ENCODE results near the gene RAPGEF2. TPM values are rescaled to one million over a fixed set of nuclear protein-coding genes. Genes with fewer than 3 reads are reported as not detected.
A peak's percentile ranks its signal among the peaks of the same experiment; 100 is the strongest.

RAPGEF2 gene
- total and polyA plus RNA-seq, 9 donors = 16.9 to 33.6 (median 22.7) TPM

DNA sequence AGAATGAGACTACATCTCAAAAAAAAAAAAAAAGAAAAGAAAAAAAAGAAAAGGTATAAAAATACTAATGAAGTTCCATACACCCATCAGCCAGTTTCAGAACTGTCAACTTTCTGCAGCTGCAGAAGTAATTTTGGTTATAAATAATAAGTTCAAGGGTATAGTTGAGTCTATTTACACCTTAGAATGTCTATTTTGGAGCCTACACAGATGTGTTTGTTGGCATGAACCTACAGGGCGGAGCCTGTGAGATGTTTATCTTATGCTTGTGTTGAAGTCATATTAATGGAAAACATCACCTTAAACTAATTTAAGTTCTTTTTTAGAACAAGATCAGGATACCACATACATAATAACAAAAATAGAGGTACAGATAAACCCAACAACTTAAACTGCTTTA, 85.8 kb downstream of the RAPGEF2 start:
- Histone ChIP-seq H3K27ac (ENCODE audit: low read length) (no peak overlapping the region), H3K4me1 (ENCODE audit: control insufficient read depth, insufficient read depth, low read length) (no peaks in the 10 kb centered on the region), H3K36me3 (ENCODE audit: control insufficient read depth, insufficient read depth, low read length) (no peaks in the 10 kb centered on the region), H3K27me3 (ENCODE audit: control insufficient read depth, insufficient read depth, low read length) (no peaks in the 10 kb centered on the region), H3K4me3 (ENCODE audit: low read length) (no peak overlapping the region), H3K9me3 (replicated peaks; ENCODE audit: control insufficient read depth, low read depth, low read length) (no peaks in the 10 kb centered on the region)
- DNase-seq = no peak
- no CpG with 5 or more reads among the region's 1 CpG for WGBS (ENCODE audit: insufficient coverage)

GRCh38 chr4:159190651-159191050, 87.8 kb downstream of the RAPGEF2 start:
- Histone ChIP-seq H3K27me3 (ENCODE audit: control insufficient read depth, insufficient read depth, low read length) (no peaks in the 10 kb centered on the region), H3K27ac (ENCODE audit: low read length) (no peak overlapping the region), H3K36me3 (ENCODE audit: control insufficient read depth, insufficient read depth, low read length) (no peaks in the 10 kb centered on the region), H3K4me1 (ENCODE audit: control insufficient read depth, insufficient read depth, low read length) (no peaks in the 10 kb centered on the region), H3K4me3 (ENCODE audit: low read length) (no peak overlapping the region), H3K9me3 (replicated peaks; ENCODE audit: control insufficient read depth, low read depth, low read length) (no peaks in the 10 kb centered on the region)
- WGBS (ENCODE audit: insufficient coverage) = 89% methylated on average over 1 of the region's 2 CpGs
- DNase-seq = no peak

DNA sequence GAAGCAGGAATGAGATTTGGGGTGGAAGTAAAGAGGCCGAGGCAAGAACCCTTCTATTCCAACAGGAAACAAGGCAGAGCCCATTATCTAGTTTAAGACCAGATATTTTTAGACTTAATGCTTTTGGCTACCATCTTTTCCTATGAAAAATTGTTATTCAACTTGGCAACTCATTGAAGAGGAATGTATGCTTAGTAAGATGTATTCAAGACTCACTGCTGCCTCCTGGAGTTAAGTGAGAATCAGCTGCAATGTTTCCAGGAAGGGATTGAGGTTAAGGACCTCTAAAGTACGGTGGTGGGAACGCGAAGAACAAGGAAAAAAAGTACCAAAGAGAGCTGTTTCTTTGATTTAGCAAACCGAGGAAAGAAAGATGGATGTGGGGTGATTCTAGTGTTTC, 89.1 kb downstream of the RAPGEF2 start:
- Histone ChIP-seq H3K27ac (ENCODE audit: low read length) (no peak overlapping the region), H3K27me3 (ENCODE audit: control insufficient read depth, insufficient read depth, low read length) (no peaks in the 10 kb centered on the region), H3K36me3 (ENCODE audit: control insufficient read depth, insufficient read depth, low read length) (no peaks in the 10 kb centered on the region), H3K4me1 (ENCODE audit: control insufficient read depth, insufficient read depth, low read length) (no peaks in the 10 kb centered on the region), H3K4me3 (ENCODE audit: low read length) (no peak overlapping the region), H3K9me3 (replicated peaks; ENCODE audit: control insufficient read depth, low read depth, low read length) (no peaks in the 10 kb centered on the region)
- WGBS (ENCODE audit: insufficient coverage) = 75% methylated on average over 4 of the region's 5 CpGs
- DNase-seq = no peak

DNA sequence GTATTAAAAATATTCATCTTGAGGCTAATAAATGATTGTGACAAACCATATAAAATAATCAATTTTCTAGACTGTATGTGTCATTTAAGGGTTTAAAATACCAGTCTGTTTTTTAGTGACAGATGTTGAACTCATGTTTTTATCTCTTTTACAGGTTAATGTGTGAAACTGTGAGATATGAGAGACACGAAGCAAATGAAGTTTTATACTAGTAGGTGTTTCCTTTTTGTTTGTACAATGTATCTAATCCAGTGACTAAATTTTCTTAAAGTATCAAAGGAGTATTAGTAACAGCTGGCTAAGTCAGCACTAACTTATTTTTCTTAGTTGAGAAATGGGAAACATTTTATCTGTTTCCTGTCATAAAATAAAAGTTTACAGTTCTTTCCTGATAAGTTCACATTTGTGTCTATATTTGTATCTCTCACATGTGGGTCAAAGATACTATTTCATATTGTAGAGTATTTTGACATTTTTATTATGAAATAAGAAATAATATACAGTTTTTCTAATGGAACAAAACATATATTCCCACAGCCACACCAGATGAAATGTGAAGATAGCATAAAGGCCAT, 90.3 kb downstream of the RAPGEF2 start:
- no peaks in the 10 kb centered on the region for H3K36me3 ChIP-seq (ENCODE audit: control insufficient read depth, insufficient read depth, low read length)
- no peak overlapping the region for H3K27ac ChIP-seq (ENCODE audit: low read length)
- no peaks in the 10 kb centered on the region for H3K27me3 ChIP-seq (ENCODE audit: control insufficient read depth, insufficient read depth, low read length)
- H3K4me1 ChIP-seq (ENCODE audit: control insufficient read depth, insufficient read depth, low read length) = peaks cover 3% of the 10 kb centered on the region
- no peak overlapping the region for H3K4me3 ChIP-seq (ENCODE audit: low read length)
- DNase-seq = no peak
- WGBS (ENCODE audit: insufficient coverage) = no CpG with 5 or more reads among the region's 1 CpG
- no peaks in the 10 kb centered on the region for H3K9me3 ChIP-seq (replicated peaks; ENCODE audit: control insufficient read depth, low read depth, low read length)

- Histone ChIP-seq H3K36me3 (ENCODE audit: control insufficient read depth, insufficient read depth, low read length) (no peaks in the 10 kb centered on the region), H3K27ac (ENCODE audit: low read length) (no peak overlapping the region), H3K9me3 (replicated peaks; ENCODE audit: control insufficient read depth, low read depth, low read length) (no peaks in the 10 kb centered on the region), H3K4me1 (ENCODE audit: control insufficient read depth, insufficient read depth, low read length) (peaks cover 3% of the 10 kb centered on the region), H3K4me3 (ENCODE audit: low read length) (no peak overlapping the region), H3K27me3 (ENCODE audit: control insufficient read depth, insufficient read depth, low read length) (no peaks in the 10 kb centered on the region)
- 60% methylated on average over 1 of the region's 5 CpGs for WGBS (ENCODE audit: insufficient coverage)
- no peak for DNase-seq
These were observed 92.5 kb downstream of the RAPGEF2 start for GRCh38 chr4:159195361-159195769.

DNA sequence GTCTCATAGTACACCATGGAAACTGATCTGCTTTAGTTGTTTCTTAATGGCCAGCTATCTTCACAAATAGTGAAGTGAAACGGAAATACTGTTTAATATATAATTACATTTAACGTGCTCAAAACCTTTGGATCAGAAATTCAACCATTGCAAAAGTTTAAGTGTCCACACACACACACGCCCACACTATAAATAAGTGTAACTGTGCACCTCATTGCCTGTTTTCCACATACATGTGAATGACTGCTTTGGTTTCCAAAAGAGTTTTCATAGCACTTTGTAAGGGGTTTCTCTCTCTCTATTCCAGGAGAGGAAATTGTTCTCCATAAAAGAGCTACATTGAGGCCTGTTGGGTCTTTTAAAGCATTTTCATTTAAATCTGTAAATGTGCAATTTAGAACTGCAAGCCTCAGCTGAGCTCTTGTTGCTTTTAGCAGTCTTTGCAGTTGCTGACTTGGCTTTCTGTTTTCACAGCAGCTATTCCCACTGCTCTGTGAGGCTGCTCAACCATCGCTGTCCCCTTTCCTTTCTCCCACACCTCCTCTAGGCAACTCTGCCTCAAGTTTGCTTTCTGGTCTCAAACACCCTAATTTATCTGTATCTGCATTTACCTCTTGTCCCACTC, 94.5 kb downstream of the RAPGEF2 start:
- H3K4me1 ChIP-seq (ENCODE audit: control insufficient read depth, insufficient read depth, low read length) = peaks cover 3% of the 10 kb centered on the region
- H3K27ac ChIP-seq (ENCODE audit: low read length) = peak overlapping the region; percentile 59

GRCh38 chr4:159197885-159198269, 95.0 kb downstream of the RAPGEF2 start:
- Histone ChIP-seq H3K27ac (ENCODE audit: low read length) (peak overlapping the region; percentile 59), H3K4me1 (ENCODE audit: control insufficient read depth, insufficient read depth, low read length) (peaks cover 3% of the 10 kb centered on the region), H3K27me3 (ENCODE audit: control insufficient read depth, insufficient read depth, low read length) (no peaks in the 10 kb centered on the region), H3K4me3 (ENCODE audit: low read length) (no peak overlapping the region), H3K9me3 (replicated peaks; ENCODE audit: control insufficient read depth, low read depth, low read length) (no peaks in the 10 kb centered on the region), H3K36me3 (ENCODE audit: control insufficient read depth, insufficient read depth, low read length) (no peaks in the 10 kb centered on the region)
- 52% methylated on average over 5 of the region's 6 CpGs for WGBS (ENCODE audit: insufficient coverage)
- DNase-seq = no peak

More for the DNA sequence above, 94.5 kb downstream of the RAPGEF2 start:
- H3K27me3 ChIP-seq (ENCODE audit: control insufficient read depth, insufficient read depth, low read length) = no peaks in the 10 kb centered on the region
- peak; percentile 50 for DNase-seq
- H3K4me3 ChIP-seq (ENCODE audit: low read length) = no peak overlapping the region
- H3K9me3 ChIP-seq (replicated peaks; ENCODE audit: control insufficient read depth, low read depth, low read length) = no peaks in the 10 kb centered on the region
- H3K36me3 ChIP-seq (ENCODE audit: control insufficient read depth, insufficient read depth, low read length) = no peaks in the 10 kb centered on the region
- no CpG with 5 or more reads among the region's 4 CpGs for WGBS (ENCODE audit: insufficient coverage)

DNA sequence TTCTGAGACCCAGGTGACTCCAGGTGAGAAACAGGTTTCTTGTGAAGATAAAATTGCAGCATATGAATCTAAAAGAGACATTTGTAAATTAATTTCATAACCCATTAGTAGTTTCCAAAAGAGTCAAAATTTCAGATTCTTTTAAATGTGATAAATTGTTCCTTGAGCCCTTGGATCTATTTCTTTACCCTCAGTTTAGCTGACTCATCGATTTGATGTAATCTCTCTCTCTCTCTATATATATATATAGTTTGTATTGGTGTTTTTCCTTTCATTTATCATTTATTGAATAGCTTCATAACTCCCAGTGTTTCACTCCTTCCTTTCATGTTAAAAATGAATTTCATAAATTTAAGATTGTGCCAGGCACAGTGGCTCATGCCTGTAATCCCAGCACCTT, 96.9 kb downstream of the RAPGEF2 start:
- no CpG with 5 or more reads among the region's 1 CpG for whole genome bisulfite sequencing (ENCODE audit: insufficient coverage)
- Histone ChIP-seq H3K27me3 (ENCODE audit: control insufficient read depth, insufficient read depth, low read length) (no peaks in the 10 kb centered on the region), H3K27ac (ENCODE audit: low read length) (no peak overlapping the region)

DNA sequence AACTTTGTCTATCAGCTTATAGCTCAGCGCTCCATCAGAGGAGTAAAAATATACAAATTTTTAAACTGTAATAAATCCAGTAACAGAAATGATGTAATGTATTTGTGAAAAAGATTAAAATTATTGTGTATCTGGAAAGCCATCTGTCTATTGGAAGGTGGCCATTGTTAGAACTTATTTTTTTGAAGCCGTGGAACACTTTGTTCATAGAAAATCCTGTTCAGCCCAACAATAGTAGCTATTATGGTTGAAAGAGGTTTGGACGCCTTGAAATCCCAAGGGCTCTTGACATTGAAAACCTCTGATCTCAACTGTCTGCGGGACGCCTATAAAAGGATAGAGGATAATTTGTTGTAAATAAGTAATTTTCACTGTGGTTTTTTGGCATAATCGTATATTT, 98.3 kb downstream of the RAPGEF2 start:
- Histone ChIP-seq H3K9me3 (replicated peaks; ENCODE audit: control insufficient read depth, low read depth, low read length) (no peaks in the 10 kb centered on the region), H3K4me3 (ENCODE audit: low read length) (no peak overlapping the region), H3K27ac (ENCODE audit: low read length) (no peak overlapping the region), H3K36me3 (ENCODE audit: control insufficient read depth, insufficient read depth, low read length) (no peaks in the 10 kb centered on the region), H3K4me1 (ENCODE audit: control insufficient read depth, insufficient read depth, low read length) (peaks cover 3% of the 10 kb centered on the region), H3K27me3 (ENCODE audit: control insufficient read depth, insufficient read depth, low read length) (no peaks in the 10 kb centered on the region)
- 33% methylated on average over 4 of the region's 6 CpGs for WGBS (ENCODE audit: insufficient coverage)
- DNase-seq = peak; percentile 69

More for the DNA sequence above, 96.9 kb downstream of the RAPGEF2 start:
- H3K4me3 ChIP-seq (ENCODE audit: low read length) = no peak overlapping the region
- peaks cover 3% of the 10 kb centered on the region for H3K4me1 ChIP-seq (ENCODE audit: control insufficient read depth, insufficient read depth, low read length)
- DNase-seq = no peak
- H3K9me3 ChIP-seq (replicated peaks; ENCODE audit: control insufficient read depth, low read depth, low read length) = no peaks in the 10 kb centered on the region
- no peaks in the 10 kb centered on the region for H3K36me3 ChIP-seq (ENCODE audit: control insufficient read depth, insufficient read depth, low read length)

GRCh38 chr4:159204566-159204965, 101.7 kb downstream of the RAPGEF2 start:
- whole genome bisulfite sequencing (ENCODE audit: insufficient coverage) = 73% methylated on average over 2 of the region's 6 CpGs
- H3K27ac ChIP-seq (ENCODE audit: low read length) = no peak overlapping the region
- no peak overlapping the region for H3K4me3 ChIP-seq (ENCODE audit: low read length)
- H3K36me3 ChIP-seq (ENCODE audit: control insufficient read depth, insufficient read depth, low read length) = no peaks in the 10 kb centered on the region
- no peaks in the 10 kb centered on the region for H3K4me1 ChIP-seq (ENCODE audit: control insufficient read depth, insufficient read depth, low read length)
- no peaks in the 10 kb centered on the region for H3K9me3 ChIP-seq (replicated peaks; ENCODE audit: control insufficient read depth, low read depth, low read length)
- no peaks in the 10 kb centered on the region for H3K27me3 ChIP-seq (ENCODE audit: control insufficient read depth, insufficient read depth, low read length)
- no peak for DNase-seq
